Stimulated activated CD4-positive, alpha-beta T cell treated with anti-CD3 and anti-CD28 coated beads, Interleukin-1b, Interleukin-23, amount 100 ng/mL, for 48 hours (primary cell): Measurements from ENCODE around the gene AQP12A.

Experiments used
- DNase-seq: peaks from one replicate; pipeline ENCODE4 v3.0.0-alpha.2; 2020

Gene AQP12A

GRCh38 chr2:240726876-240727275 lies 35.2 kb downstream of the AQP12A start:
- no peak for DNase-seq

GRCh38 chr2:240727439-240727838 lies 35.8 kb downstream of the AQP12A start:
- no peak for DNase-seq

GRCh38 chr2:240727913-240728312 lies 36.2 kb downstream of the AQP12A start:
- no peak for DNase-seq

GRCh38 chr2:240728361-240728760 lies 36.7 kb downstream of the AQP12A start:
- DNase-seq: no peak

- no peak for DNase-seq
Observed at GRCh38 chr2:240728827-240729226, 37.2 kb downstream of the AQP12A start.

GRCh38 chr2:240730501-240731177 lies 39.0 kb downstream of the AQP12A start:
- no peak for DNase-seq

GRCh38 chr2:240731178-240731545 lies 39.5 kb downstream of the AQP12A start:
- no peak for DNase-seq

GRCh38 chr2:240732184-240732583 lies 40.5 kb downstream of the AQP12A start:
- DNase-seq: no peak

- no peak for DNase-seq
Observed at GRCh38 chr2:240732911-240733622, 41.4 kb downstream of the AQP12A start.

GRCh38 chr2:240733803-240734495 lies 42.3 kb downstream of the AQP12A start:
- DNase-seq: no peak

GRCh38 chr2:240734756-240735155 lies 43.1 kb downstream of the AQP12A start:
- DNase-seq: no peak

GRCh38 chr2:240735476-240735875 lies 43.8 kb downstream of the AQP12A start:
- no peak for DNase-seq

- DNase-seq: no peak
Observed at GRCh38 chr2:240736281-240737250, 44.9 kb downstream of the AQP12A start.

GRCh38 chr2:240737512-240737911 lies 45.8 kb downstream of the AQP12A start:
- DNase-seq: no peak

GRCh38 chr2:240737958-240738357 lies 46.3 kb downstream of the AQP12A start:
- DNase-seq: no peak

GRCh38 chr2:240739797-240740196 lies 48.1 kb downstream of the AQP12A start:
- DNase-seq: peak; percentile 15

GRCh38 chr2:240741091-240741490 lies 49.4 kb downstream of the AQP12A start:
- no peak for DNase-seq

GRCh38 chr2:240742602-240743095 lies 51.0 kb downstream of the AQP12A start:
- DNase-seq: no peak

GRCh38 chr2:240745456-240745855 lies 53.8 kb downstream of the AQP12A start:
- DNase-seq: no peak

- DNase-seq: no peak
Observed at GRCh38 chr2:240745962-240746361, 54.3 kb downstream of the AQP12A start.

- DNase-seq: no peak
Observed at GRCh38 chr2:240746671-240747070, 55.0 kb downstream of the AQP12A start.

GRCh38 chr2:240747256-240747655 lies 55.6 kb downstream of the AQP12A start:
- no peak for DNase-seq
